SU-DHL-6 (cell line): Measurements from ENCODE around the gene SETD5.

Experiments
- H2AFZ ChIP-seq: fragments of 200-600 bp; sonication (generic); 2 replicates; pipeline ENCODE4 v1.6.1; 2014; ENCODE audit warnings: low read depth, mild to moderate bottlenecking, moderate library complexity, mixed read lengths, antibody characterized with exemption, low read length; ENCODE audit not compliant: severe bottlenecking
- H3F3A ChIP-seq: fragments of 200-600 bp; shearing (Covaris generic); 2 replicates; pipeline ENCODE4 v1.6.0; 2016; ENCODE audit warnings: antibody characterized with exemption, mild to moderate bottlenecking; ENCODE audit not compliant: insufficient read depth
- H3K27ac ChIP-seq: fragments of 200-600 bp; sonication (generic); 2 replicates; pipeline ENCODE4 v1.5.1; 2016; ENCODE audit warnings: low read depth, mild to moderate bottlenecking, low read length, moderate library complexity, mixed read lengths
- H3K27me3 ChIP-seq: fragments of 200-600 bp; sonication (generic), shearing (Covaris generic); 2 replicates; pipeline ENCODE4 v1.6.0; 2014; ENCODE audit warnings: mild to moderate bottlenecking, low read length
- H3K36me3 ChIP-seq: fragments of 200-600 bp; sonication (generic); 2 replicates; pipeline ENCODE4 v1.6.1; 2014; ENCODE audit warnings: mild to moderate bottlenecking, low read length, mixed read lengths
- H3K4me2 ChIP-seq: fragments of 300-600, 200-600 bp; shearing (Covaris generic), sonication (generic); 2 replicates; pipeline ENCODE4 v1.6.0; 2014; ENCODE audit warnings: low read length, low read depth, mild to moderate bottlenecking; ENCODE audit not compliant: poor library complexity, severe bottlenecking
- H3K4me3 ChIP-seq: fragments of 200-600 bp; sonication (generic); 2 replicates; pipeline ENCODE4 v1.5.1; 2014; ENCODE audit warnings: antibody characterized with exemption, low read length, mild to moderate bottlenecking, mixed read lengths; ENCODE audit not compliant: insufficient read depth, poor library complexity, severe bottlenecking
- H3K79me2 ChIP-seq: fragments of 200-600 bp; sonication (generic); 2 replicates; pipeline ENCODE4 v1.6.1; 2014; ENCODE audit warnings: mild to moderate bottlenecking, low read length, moderate library complexity; ENCODE audit not compliant: insufficient read depth
- H3K9ac ChIP-seq: fragments of 200-600 bp; sonication (generic); 2 replicates; pipeline ENCODE4 v1.7.0; 2014; ENCODE audit warnings: mild to moderate bottlenecking, low read length
- H3K9me2 ChIP-seq: fragments of 200-600 bp; sonication (generic); replicated peaks from 2 replicates; pipeline ENCODE4 v1.6.1; 2014; ENCODE audit warnings: low read length; ENCODE audit not compliant: insufficient read depth
- H3K9me3 ChIP-seq: fragments of 200-600 bp; sonication (generic); 2 replicates; pipeline ENCODE4 v1.6.1; 2014; ENCODE audit warnings: low read length, mixed read lengths; ENCODE audit not compliant: insufficient read depth
- H4K20me1 ChIP-seq: fragments of 200-600 bp; sonication (generic); 2 replicates; pipeline ENCODE4 v1.6.1; 2014; ENCODE audit warnings: low read depth, mild to moderate bottlenecking, antibody characterized with exemption, low read length, moderate library complexity, mixed read lengths
- CTCF ChIP-seq: fragments of 200-600 bp; sonication (generic); IDR thresholded peaks from one replicate; pipeline ENCODE4 v1.5.1; 2017; ENCODE audit warnings: antibody characterized with exemption, mild to moderate bottlenecking, low read length, moderate library complexity; ENCODE audit not compliant: insufficient read depth, poor library complexity, severe bottlenecking
- EZH2phosphoT487 ChIP-seq: fragments of 200-600 bp; sonication (generic), shearing (Covaris generic); conservative IDR thresholded peaks from 2 replicates; pipeline ENCODE4 v1.6.1; 2018; ENCODE audit warnings: mild to moderate bottlenecking, antibody characterized with exemption, low read length, moderate library complexity, mixed read lengths

SETD5 gene

DNA sequence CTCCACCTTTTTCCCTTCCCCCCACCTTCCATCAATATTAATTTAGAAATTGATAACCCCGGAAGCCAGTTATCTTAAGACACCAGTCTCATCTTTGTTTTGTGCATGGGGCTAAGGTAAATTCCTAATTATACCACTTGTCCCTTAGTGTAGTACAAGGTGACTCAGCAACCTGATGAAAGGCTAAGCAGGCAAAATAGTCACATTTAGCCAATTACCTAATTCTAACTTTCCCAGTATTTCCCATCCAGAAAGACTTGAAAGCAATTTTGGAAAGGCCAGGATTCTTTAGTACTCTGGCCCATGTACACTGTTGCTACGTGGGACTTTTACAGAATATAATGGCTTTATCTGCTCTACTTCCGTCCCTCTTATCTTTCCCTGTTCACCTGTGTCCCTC is 72.6 kb downstream of the SETD5 start:
- H2AFZ ChIP-seq = no peak overlapping the region
- no peak overlapping the region for H3K4me2 ChIP-seq
- no peak for TF ChIP-seq EZH2phosphoT487
- TF ChIP-seq CTCF = no peak
- H3K4me3 ChIP-seq = no peak overlapping the region
- H3K79me2 ChIP-seq = no peaks in the 10 kb centered on the region; the same call in 1 of the 2 replicates
- no peaks in the 10 kb centered on the region for H3F3A ChIP-seq
- H4K20me1 ChIP-seq = no peaks in the 10 kb centered on the region
- no peak overlapping the region for H3K9ac ChIP-seq
- H3K27ac ChIP-seq = no peak overlapping the region
- no peaks in the 10 kb centered on the region for H3K9me3 ChIP-seq
- no peaks in the 10 kb centered on the region for H3K27me3 ChIP-seq
- peaks cover 67% of the 10 kb centered on the region for H3K36me3 ChIP-seq
- H3K9me2 ChIP-seq = no peaks in the 10 kb centered on the region

GRCh38 chr3:9473496-9474065 is 76.2 kb downstream of the SETD5 start:
- Histone ChIP-seq H3K79me2 (no peaks in the 10 kb centered on the region; the same call in 1 of the 2 replicates), H3K9ac (no peak overlapping the region), H3K4me3 (no peak overlapping the region), H3K9me2 (no peaks in the 10 kb centered on the region), H3K27me3 (no peaks in the 10 kb centered on the region), H4K20me1 (no peaks in the 10 kb centered on the region), H3F3A (no peaks in the 10 kb centered on the region), H3K9me3 (no peaks in the 10 kb centered on the region), H2AFZ (no peak overlapping the region), H3K36me3 (peaks cover 60% of the 10 kb centered on the region), H3K4me2 (no peak overlapping the region), H3K27ac (no peak overlapping the region)
- TF ChIP-seq CTCF (no peak), EZH2phosphoT487 (no peak)

- H3K36me3 ChIP-seq = peaks cover 57% of the 10 kb centered on the region
- no peaks in the 10 kb centered on the region for H3F3A ChIP-seq
- no peak overlapping the region for H3K27ac ChIP-seq
- no peaks in the 10 kb centered on the region for H3K27me3 ChIP-seq
- no peak overlapping the region for H3K4me3 ChIP-seq
- H2AFZ ChIP-seq = no peak overlapping the region
- H3K9me2 ChIP-seq = no peaks in the 10 kb centered on the region
- no peaks in the 10 kb centered on the region; the same call in 1 of the 2 replicates for H3K79me2 ChIP-seq
- TF ChIP-seq EZH2phosphoT487 = no peak
- TF ChIP-seq CTCF = no peak
- H3K4me2 ChIP-seq = no peak overlapping the region
- H3K9ac ChIP-seq = no peak overlapping the region
- H4K20me1 ChIP-seq = no peaks in the 10 kb centered on the region
- no peaks in the 10 kb centered on the region for H3K9me3 ChIP-seq
Measured at GRCh38 chr3:9474482-9474881, 77.1 kb downstream of the SETD5 start.
